Subcutaneous adipose tissue (tissue), 4 donors: ENCODE data around the gene PKP1. TPM values are rescaled to one million over a fixed set of nuclear protein-coding genes. Genes with fewer than 3 reads are reported as not detected.

Source experiments
- total RNA-seq, 4 donors: library from RNA; depleted of rRNA; stranded (reverse); fragments of >200 nt; gene quantifications; one replicate each; pipeline ENCODE4 v1.1.0, GENCODE V29; 2016
- TF ChIP-seq, protein P1 (sequence below): fragments of 450-650 bp; IDR thresholded peaks from one replicate; pipeline ENCODE4 v1.5.1; 2016; ENCODE audit warnings: low read depth, mild to moderate bottlenecking, control low read depth, antibody characterized with exemption, moderate library complexity

PKP1 gene
- total RNA-seq, 4 donors from 2014 or later = 0.51 to 13.6 (median 6.2) TPM

DNA sequence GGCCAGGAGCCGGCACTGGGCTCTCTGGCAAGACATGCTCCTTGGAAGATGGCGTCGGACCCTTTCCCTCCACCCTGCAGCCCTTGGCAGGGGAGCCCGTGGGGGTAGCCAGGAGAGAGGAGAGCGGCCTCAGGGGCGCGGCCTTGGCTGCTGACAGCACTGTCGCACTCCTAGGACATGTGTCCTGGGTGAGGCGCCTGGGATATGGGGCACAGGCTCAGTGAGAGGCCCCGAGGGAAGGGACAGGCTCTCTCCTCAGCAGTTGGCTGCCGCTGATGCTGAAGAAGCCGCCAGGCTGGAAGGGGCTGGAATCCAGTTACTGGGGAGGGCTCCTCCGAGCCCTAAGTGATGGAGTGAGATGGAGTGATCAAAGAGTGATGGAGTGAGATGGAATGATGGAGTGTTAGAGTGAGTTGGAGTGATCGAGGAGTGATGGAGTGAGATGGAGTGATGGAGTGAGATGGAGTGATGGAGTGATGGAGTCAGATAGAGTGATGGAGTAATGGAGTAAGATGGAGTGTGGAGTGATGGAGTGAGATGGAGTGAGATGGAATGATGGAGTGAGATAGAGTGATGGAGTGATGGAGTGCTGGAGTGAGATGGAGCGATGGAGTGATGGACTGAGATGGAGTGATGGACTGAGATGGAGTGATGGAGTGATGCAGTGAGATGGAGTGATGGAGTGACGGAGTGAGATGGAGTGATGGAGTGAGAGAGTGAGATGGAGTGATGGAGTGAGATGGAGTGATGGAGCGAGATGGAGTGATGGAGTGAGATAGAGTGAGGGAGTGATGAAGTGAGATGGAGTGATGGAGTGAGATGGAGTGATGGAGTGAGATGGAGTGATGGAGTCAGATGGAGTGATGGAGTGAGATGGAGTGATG, 27.6 kb upstream of the PKP1 start:
- TF ChIP-seq, protein P1, sequence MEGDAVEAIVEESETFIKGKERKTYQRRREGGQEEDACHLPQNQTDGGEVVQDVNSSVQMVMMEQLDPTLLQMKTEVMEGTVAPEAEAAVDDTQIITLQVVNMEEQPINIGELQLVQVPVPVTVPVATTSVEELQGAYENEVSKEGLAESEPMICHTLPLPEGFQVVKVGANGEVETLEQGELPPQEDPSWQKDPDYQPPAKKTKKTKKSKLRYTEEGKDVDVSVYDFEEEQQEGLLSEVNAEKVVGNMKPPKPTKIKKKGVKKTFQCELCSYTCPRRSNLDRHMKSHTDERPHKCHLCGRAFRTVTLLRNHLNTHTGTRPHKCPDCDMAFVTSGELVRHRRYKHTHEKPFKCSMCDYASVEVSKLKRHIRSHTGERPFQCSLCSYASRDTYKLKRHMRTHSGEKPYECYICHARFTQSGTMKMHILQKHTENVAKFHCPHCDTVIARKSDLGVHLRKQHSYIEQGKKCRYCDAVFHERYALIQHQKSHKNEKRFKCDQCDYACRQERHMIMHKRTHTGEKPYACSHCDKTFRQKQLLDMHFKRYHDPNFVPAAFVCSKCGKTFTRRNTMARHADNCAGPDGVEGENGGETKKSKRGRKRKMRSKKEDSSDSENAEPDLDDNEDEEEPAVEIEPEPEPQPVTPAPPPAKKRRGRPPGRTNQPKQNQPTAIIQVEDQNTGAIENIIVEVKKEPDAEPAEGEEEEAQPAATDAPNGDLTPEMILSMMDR = no peak

GRCh38 chr1:201258763-201259230, 24.5 kb upstream of the PKP1 start:
- TF ChIP-seq, protein P1 = no peak

GRCh38 chr1:201259476-201260235, 23.6 kb upstream of the PKP1 start:
- TF ChIP-seq, protein P1 = no peak

DNA sequence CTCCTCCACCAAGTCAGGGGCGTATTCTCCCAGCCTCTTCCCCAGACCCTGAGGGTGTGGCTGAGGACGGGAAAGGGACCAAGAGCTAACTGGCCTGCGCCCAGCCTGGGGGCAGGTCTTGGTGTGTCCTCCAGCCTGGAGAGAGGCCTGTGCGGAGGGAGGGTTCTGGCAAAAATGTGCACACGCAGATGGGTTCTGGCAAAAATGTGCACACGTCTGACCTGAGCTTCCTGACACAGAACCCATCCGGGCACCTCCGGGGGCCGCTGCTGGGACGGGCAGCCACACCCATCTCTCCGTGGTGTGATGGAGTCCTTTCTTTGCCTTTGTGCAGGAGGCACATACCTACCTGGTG, 23.1 kb upstream of the PKP1 start:
- TF ChIP-seq, protein P1 = no peak

GRCh38 chr1:201260648-201261311, 22.5 kb upstream of the PKP1 start:
- TF ChIP-seq, protein P1 = no peak

GRCh38 chr1:201261771-201262547, 21.3 kb upstream of the PKP1 start:
- TF ChIP-seq, protein P1 = no peak
